Measurements from ENCODE around the gene SLC35B2. TPM values are rescaled to one million over a fixed set of nuclear protein-coding genes. Genes with fewer than 3 reads are reported as not detected.

The SLC35B2 gene
- total and polyA plus RNA-seq, 4 donors: 18.9 to 27.0 (median 21.1) TPM

DNA sequence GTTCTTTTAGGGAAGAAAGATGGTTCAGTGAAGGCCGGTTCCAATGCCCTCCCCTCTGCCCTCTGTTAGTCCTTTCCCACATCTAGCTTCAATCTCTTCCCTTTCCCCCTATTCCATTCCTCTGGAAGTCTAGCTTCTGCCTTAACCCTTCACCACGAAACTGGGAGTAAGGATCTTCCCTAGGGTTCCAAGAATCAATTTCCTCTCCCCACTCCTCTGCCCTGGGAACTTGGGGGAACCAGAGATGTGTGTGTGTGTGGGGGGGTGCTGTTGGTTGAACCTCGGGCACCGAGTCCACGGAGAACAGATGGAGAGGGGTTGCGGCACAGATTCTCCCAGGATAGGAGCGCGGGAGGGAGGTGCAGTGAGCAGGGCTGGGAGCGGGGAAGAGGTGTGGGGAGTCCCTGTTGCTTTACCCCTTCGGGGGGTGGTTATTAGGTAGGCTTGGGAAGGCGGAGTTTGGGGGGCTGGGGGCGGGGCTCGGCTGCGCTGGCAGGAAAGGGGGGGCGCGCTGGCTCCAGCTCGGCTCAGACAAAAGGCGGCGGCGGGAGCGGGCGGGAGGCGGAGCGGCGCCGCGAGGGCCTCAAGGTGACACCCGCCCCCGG, 12.7 kb upstream of the SLC35B2 start, which contains the start of gene TMEM151B (continued):
- no peak for TF ChIP-seq TAF1 (conservative IDR thresholded peaks at IDR 0.05)
- TF ChIP-seq, protein P1, sequence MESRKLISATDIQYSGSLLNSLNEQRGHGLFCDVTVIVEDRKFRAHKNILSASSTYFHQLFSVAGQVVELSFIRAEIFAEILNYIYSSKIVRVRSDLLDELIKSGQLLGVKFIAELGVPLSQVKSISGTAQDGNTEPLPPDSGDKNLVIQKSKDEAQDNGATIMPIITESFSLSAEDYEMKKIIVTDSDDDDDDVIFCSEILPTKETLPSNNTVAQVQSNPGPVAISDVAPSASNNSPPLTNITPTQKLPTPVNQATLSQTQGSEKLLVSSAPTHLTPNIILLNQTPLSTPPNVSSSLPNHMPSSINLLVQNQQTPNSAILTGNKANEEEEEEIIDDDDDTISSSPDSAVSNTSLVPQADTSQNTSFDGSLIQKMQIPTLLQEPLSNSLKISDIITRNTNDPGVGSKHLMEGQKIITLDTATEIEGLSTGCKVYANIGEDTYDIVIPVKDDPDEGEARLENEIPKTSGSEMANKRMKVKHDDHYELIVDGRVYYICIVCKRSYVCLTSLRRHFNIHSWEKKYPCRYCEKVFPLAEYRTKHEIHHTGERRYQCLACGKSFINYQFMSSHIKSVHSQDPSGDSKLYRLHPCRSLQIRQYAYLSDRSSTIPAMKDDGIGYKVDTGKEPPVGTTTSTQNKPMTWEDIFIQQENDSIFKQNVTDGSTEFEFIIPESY (IDR thresholded peaks at IDR 0.05): no peak

DNA sequence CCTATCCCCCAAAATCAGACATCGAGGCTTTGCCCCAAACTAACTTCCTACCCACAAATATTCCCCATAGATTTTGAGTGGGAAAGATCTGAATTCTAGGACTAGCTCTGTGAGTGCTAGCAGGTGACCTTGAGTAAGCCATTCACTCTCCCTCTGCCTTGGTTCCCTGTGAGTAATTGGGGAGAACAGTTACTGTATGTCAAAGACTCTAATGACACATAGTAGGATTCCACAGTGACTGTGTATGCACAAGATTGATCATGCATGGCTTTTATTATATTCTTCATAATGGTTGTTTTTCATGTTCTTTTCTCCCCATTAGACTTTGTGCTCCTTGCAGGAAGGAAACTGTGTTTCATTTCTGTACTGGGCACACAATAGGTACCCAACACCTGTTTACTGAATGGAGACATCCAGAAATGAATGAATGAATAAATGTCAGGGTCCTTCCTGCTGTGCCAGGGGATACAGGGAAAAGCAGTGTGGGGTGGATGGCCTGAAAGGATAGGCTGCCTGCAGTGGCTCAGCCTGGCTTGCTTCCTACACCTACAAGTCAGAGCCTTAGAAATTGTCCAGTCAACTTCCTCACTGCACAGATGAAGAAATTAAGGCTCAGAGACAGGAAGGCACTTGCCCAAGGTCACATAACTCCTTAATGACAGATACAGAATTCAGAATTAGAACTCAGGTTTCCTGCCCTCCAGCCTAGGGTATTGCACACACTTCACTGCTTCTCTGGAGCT, 12.0 kb upstream of the SLC35B2 start:
- H3K9ac ChIP-seq (ENCODE audit: low read depth in 1 of 2, low read length in 2 of 2): no peak overlapping the region
- 76% methylated on average over 1 of the region's 1 CpG for WGBS
- peaks cover 0 to 11% (median 3%) of the 10 kb centered on the region in 4 donors for H3K27me3 ChIP-seq (ENCODE audit: control insufficient read depth in 4 of 4, insufficient read depth in 4 of 4, low read length in 3 of 4)
- H3K36me3 ChIP-seq (ENCODE audit: control insufficient read depth in 4 of 4, insufficient read depth in 3 of 4, low read depth in 1 of 4, low read length in 3 of 4): no peaks in the 10 kb centered on the region
- H3K27ac ChIP-seq (ENCODE audit: low read depth in 1 of 2, low read length in 2 of 2): no peak overlapping the region
- peaks cover 4 to 8% (median 6%) of the 10 kb centered on the region in 4 donors for H3K4me1 ChIP-seq (ENCODE audit: control insufficient read depth in 4 of 4, insufficient read depth in 4 of 4, low read length in 3 of 4)
- no peak overlapping the region for H3K4me3 ChIP-seq (ENCODE audit: low read depth in 1 of 3, low read length in 3 of 3)
- no peak for DNase-seq (ENCODE audit: low spot score)
- H3K9me3 ChIP-seq (ENCODE audit: control insufficient read depth in 4 of 4, low read length in 3 of 4): no peaks in the 10 kb centered on the region
- no peak for TF ChIP-seq TAF1 (conservative IDR thresholded peaks at IDR 0.05)

DNA sequence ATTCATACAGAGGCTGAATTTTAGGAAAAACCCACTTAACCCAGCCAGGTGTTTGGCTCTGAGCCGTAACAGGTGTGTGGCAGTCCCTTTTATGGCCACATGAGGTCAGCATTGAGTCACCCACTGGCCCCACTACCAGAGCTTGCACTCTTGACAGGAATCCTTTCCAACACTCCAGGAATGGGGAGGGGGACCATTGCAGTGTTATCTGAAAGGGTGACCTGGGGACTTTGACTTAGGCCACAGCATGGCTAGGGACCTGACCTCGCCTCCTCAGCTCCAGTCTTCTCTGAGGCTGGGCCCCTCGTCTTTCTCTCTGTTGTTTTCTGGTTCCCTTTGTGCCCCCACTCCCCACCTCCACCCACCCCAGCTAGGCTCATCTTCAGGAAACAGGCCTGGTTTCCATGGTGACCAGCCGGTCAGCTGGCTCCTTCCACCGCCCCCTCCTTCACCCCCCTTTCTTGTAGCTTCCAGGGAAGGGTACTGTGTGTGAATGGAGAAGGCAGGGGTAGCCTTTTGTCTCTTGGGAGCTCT, 10.8 kb upstream of the SLC35B2 start:
- DNase-seq (ENCODE audit: low spot score): peak; percentile 72

DNA sequence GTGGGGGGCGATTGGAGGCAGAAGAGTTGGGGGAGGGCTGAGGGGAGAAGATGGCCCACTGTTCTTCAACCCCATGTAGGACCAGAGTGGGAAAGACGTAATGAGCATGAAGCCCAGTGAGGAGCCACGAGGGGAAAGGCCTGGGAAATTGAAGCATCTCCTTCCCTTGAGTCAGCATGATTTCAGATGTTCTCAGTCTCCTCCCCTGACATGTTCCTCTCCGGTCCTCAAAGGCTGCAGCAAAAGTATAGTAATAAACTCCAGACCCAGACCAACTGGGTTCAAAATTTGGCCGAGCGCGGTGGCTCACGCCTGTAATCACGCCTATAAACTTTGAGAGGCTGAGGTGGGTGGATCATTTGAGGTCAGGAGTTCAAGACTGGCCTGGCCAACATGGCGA, 9.9 kb upstream of the SLC35B2 start:
- Histone ChIP-seq H3K9ac (ENCODE audit: low read depth in 1 of 2, low read length in 2 of 2) (no peak overlapping the region), H3K4me3 (ENCODE audit: low read depth in 1 of 3, low read length in 3 of 3) (no peak overlapping the region), H3K27ac (ENCODE audit: low read depth in 1 of 2, low read length in 2 of 2) (no peak overlapping the region), H3K36me3 (ENCODE audit: control insufficient read depth in 4 of 4, insufficient read depth in 3 of 4, low read depth in 1 of 4, low read length in 3 of 4) (no peaks in the 10 kb centered on the region), H3K9me3 (ENCODE audit: control insufficient read depth in 4 of 4, low read length in 3 of 4) (no peaks in the 10 kb centered on the region), H3K27me3 (ENCODE audit: control insufficient read depth in 4 of 4, insufficient read depth in 4 of 4, low read length in 3 of 4) (peaks cover 0 to 11% (median 3%) of the 10 kb centered on the region in 4 donors), H3K4me1 (ENCODE audit: control insufficient read depth in 4 of 4, insufficient read depth in 4 of 4, low read length in 3 of 4) (peaks cover 16 to 28% (median 23%) of the 10 kb centered on the region in 4 donors)
- DNase-seq (ENCODE audit: low spot score): no peak
- WGBS: 63% methylated on average over 10 of the region's 10 CpGs
- TF ChIP-seq YY1 (IDR thresholded peaks at IDR 0.05) (no peak), TAF1 (conservative IDR thresholded peaks at IDR 0.05) (no peak), FOXA1 (IDR thresholded peaks at IDR 0.05) (no peak), JUND (IDR thresholded peaks at IDR 0.05) (no peak), NR2F2 (IDR thresholded peaks at IDR 0.05) (no peak), HNF4G (IDR thresholded peaks at IDR 0.05) (no peak), EGR1 (IDR thresholded peaks at IDR 0.05; ENCODE audit: low read depth in 2 of 2) (no peak), HNF4A (conservative IDR thresholded peaks at IDR 0.05) (no peak)
- TF ChIP-seq, protein P1 (IDR thresholded peaks at IDR 0.05): no peak
- TF ChIP-seq, protein P2, sequence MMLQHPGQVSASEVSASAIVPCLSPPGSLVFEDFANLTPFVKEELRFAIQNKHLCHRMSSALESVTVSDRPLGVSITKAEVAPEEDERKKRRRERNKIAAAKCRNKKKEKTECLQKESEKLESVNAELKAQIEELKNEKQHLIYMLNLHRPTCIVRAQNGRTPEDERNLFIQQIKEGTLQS (IDR thresholded peaks at IDR 0.05): no peak
- TF ChIP-seq, protein P3, sequence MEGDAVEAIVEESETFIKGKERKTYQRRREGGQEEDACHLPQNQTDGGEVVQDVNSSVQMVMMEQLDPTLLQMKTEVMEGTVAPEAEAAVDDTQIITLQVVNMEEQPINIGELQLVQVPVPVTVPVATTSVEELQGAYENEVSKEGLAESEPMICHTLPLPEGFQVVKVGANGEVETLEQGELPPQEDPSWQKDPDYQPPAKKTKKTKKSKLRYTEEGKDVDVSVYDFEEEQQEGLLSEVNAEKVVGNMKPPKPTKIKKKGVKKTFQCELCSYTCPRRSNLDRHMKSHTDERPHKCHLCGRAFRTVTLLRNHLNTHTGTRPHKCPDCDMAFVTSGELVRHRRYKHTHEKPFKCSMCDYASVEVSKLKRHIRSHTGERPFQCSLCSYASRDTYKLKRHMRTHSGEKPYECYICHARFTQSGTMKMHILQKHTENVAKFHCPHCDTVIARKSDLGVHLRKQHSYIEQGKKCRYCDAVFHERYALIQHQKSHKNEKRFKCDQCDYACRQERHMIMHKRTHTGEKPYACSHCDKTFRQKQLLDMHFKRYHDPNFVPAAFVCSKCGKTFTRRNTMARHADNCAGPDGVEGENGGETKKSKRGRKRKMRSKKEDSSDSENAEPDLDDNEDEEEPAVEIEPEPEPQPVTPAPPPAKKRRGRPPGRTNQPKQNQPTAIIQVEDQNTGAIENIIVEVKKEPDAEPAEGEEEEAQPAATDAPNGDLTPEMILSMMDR (IDR thresholded peaks at IDR 0.05; ENCODE audit: low read depth, low read length, missing input control): no peak
- TF ChIP-seq, protein P4, sequence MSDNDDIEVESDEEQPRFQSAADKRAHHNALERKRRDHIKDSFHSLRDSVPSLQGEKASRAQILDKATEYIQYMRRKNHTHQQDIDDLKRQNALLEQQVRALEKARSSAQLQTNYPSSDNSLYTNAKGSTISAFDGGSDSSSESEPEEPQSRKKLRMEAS (IDR thresholded peaks at IDR 0.05): no peak

More for the DNA sequence above, 10.8 kb upstream of the SLC35B2 start:
- no peaks in the 10 kb centered on the region for H3K36me3 ChIP-seq (ENCODE audit: control insufficient read depth in 4 of 4, insufficient read depth in 3 of 4, low read depth in 1 of 4, low read length in 3 of 4)
- H3K4me1 ChIP-seq (ENCODE audit: control insufficient read depth in 4 of 4, insufficient read depth in 4 of 4, low read length in 3 of 4): peaks cover 10 to 19% (median 16%) of the 10 kb centered on the region in 4 donors
- H3K9ac ChIP-seq (ENCODE audit: low read depth in 1 of 2, low read length in 2 of 2): no peak overlapping the region
- 25% methylated on average over 5 of the region's 5 CpGs for WGBS
- TF ChIP-seq, protein P3 (IDR thresholded peaks at IDR 0.05; ENCODE audit: low read depth, low read length, missing input control): peak; percentile 93
- TF ChIP-seq HNF4A (conservative IDR thresholded peaks at IDR 0.05) (no peak), RAD21 (IDR thresholded peaks at IDR 0.05) (peak; percentile 85 to 94)
- H3K27ac ChIP-seq (ENCODE audit: low read depth in 1 of 2, low read length in 2 of 2): no peak overlapping the region
- no peaks in the 10 kb centered on the region for H3K9me3 ChIP-seq (ENCODE audit: control insufficient read depth in 4 of 4, low read length in 3 of 4)
- no peak overlapping the region for H3K4me3 ChIP-seq (ENCODE audit: low read depth in 1 of 3, low read length in 3 of 3)
- H3K27me3 ChIP-seq (ENCODE audit: control insufficient read depth in 4 of 4, insufficient read depth in 4 of 4, low read length in 3 of 4): peaks cover 0 to 11% (median 3%) of the 10 kb centered on the region in 4 donors
